Karpas-422 (cell line): ENCODE measurements around the gene PDPR. TPM values are rescaled to one million over a fixed set of nuclear protein-coding genes. Genes with fewer than 3 reads are reported as not detected.
"Not testable (repeated sequence)": the region's sequence is repeated elsewhere in the genome, so short reads cannot be mapped to it uniquely, and the experiment has no call there.

ENCODE experiments used
- DNase-seq: peaks from one replicate; pipeline ENCODE4 v3.0.0-alpha.2; 2015
- H2AFZ ChIP-seq: fragments of 200-600 bp; sonication (generic); 2 replicates; pipeline ENCODE4 v1.6.1; 2014; ENCODE audit warnings: antibody characterized with exemption, low read length, mixed read lengths
- H3K27ac ChIP-seq: fragments of 200-600 bp; sonication (generic); 2 replicates; pipeline ENCODE4 v1.5.1; 2014; ENCODE audit warnings: mild to moderate bottlenecking, low read length, moderate library complexity
- H3K27me3 ChIP-seq: fragments of 200-600 bp; sonication (generic); 2 replicates; pipeline ENCODE4 v1.6.1; 2014; ENCODE audit warnings: low read length, mixed read lengths
- H3K36me3 ChIP-seq: fragments of 200-600 bp; sonication (generic); 2 replicates; pipeline ENCODE4 v1.6.1; 2014; ENCODE audit warnings: low read length, mixed read lengths; ENCODE audit not compliant: insufficient read depth
- H3K4me1 ChIP-seq: fragments of 200-600 bp; sonication (generic); 2 replicates; pipeline ENCODE4 v1.6.1; 2014; ENCODE audit warnings: mild to moderate bottlenecking, low read length, mixed read lengths
- H3K4me2 ChIP-seq: fragments of 200-600 bp; sonication (generic); 2 replicates; pipeline ENCODE4 v1.6.1; 2014; ENCODE audit warnings: low read length, low read depth, mild to moderate bottlenecking; ENCODE audit not compliant: poor library complexity, severe bottlenecking
- H3K4me3 ChIP-seq: fragments of 200-600 bp; sonication (generic); 2 replicates; pipeline ENCODE4 v1.5.1; 2014; ENCODE audit warnings: mild to moderate bottlenecking, antibody characterized with exemption, low read length, mixed read lengths
- H3K79me2 ChIP-seq: fragments of 200-600 bp; sonication (generic); 2 replicates; pipeline ENCODE4 v1.6.1; 2014; ENCODE audit warnings: mild to moderate bottlenecking, low read length, mixed read lengths
- H3K9ac ChIP-seq: fragments of 200-600 bp; sonication (generic); 2 replicates; pipeline ENCODE4 v1.6.0; 2014; ENCODE audit warnings: low read length
- H3K9me2 ChIP-seq: fragments of 200-600 bp; sonication (generic), shearing (Covaris generic); replicated peaks from 2 replicates; pipeline ENCODE4 v1.6.0; 2014; ENCODE audit warnings: mild to moderate bottlenecking, low read length, moderate library complexity; ENCODE audit not compliant: insufficient read depth
- H3K9me3 ChIP-seq: fragments of 300-700, 200-600 bp; sonication (generic); 2 replicates; pipeline ENCODE4 v1.6.1; 2014; ENCODE audit warnings: low read length, mixed read lengths
- H4K20me1 ChIP-seq: fragments of 200-600 bp; sonication (generic); 2 replicates; pipeline ENCODE4 v1.6.1; 2014; ENCODE audit warnings: mild to moderate bottlenecking, antibody characterized with exemption, low read length, low read depth; ENCODE audit not compliant: insufficient read depth
- total RNA-seq: library from RNA; depleted of rRNA; stranded (reverse); fragments of >200 nt; shearing (Covaris generic); gene quantifications from 2 replicates; pipeline ENCODE4 v1.2.3, GENCODE V29; 2014; ENCODE audit warnings: low replicate concordance

Gene PDPR
- total RNA-seq, 1 experiment from 2014 or later = 14.7 TPM

- H3K9ac ChIP-seq, H3K79me2 ChIP-seq, H2AFZ ChIP-seq, DNase-seq, H3K4me3 ChIP-seq, H3K9me3 ChIP-seq, H3K4me2 ChIP-seq, H3K27me3 ChIP-seq, H4K20me1 ChIP-seq, H3K27ac ChIP-seq, H3K4me1 ChIP-seq, H3K36me3 ChIP-seq, H3K9me2 ChIP-seq: not testable (repeated sequence)
Measured at GRCh38 chr16:70143231-70143895, 29.2 kb downstream of the PDPR start.

DNA sequence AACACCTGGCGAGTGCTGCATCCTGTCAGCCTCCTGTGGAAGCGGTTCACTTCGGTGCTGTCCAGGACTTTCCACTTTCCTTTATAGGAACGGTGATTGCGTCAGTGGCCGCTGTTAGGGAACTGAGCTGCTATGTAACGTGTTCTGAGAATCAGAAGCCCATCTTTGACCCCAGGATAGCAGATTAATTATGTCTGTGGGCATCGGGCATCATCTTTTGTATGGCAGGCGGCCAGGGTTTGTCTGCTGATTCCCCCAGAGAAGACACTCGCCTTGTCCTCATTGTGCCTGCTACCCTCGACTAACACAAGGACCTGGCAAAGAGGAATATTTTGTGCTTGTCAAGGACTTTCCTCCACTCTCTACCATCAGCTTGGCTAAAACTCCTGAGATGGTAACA is 33.7 kb downstream of the PDPR start:
- H3K27ac ChIP-seq, H3K9me2 ChIP-seq: not testable (repeated sequence)

GRCh38 chr16:70148453-70148852 is 34.3 kb downstream of the PDPR start:
- not testable (repeated sequence) for H2AFZ ChIP-seq, H3K4me2 ChIP-seq, H4K20me1 ChIP-seq, H3K27ac ChIP-seq, H3K27me3 ChIP-seq, DNase-seq, H3K79me2 ChIP-seq, H3K9ac ChIP-seq, H3K9me3 ChIP-seq, H3K4me1 ChIP-seq, H3K9me2 ChIP-seq, H3K4me3 ChIP-seq
- H3K36me3 ChIP-seq = peaks cover 14% of the 10 kb centered on the region

More for the DNA sequence above, 33.7 kb downstream of the PDPR start:
- H3K27me3 ChIP-seq, H3K9ac ChIP-seq, H3K4me2 ChIP-seq, H3K9me3 ChIP-seq, H3K79me2 ChIP-seq, H4K20me1 ChIP-seq, H3K4me1 ChIP-seq, H2AFZ ChIP-seq, H3K4me3 ChIP-seq, DNase-seq: not testable (repeated sequence)
- peaks cover 14% of the 10 kb centered on the region for H3K36me3 ChIP-seq

- H3K4me1 ChIP-seq, H3K4me3 ChIP-seq, H3K4me2 ChIP-seq, H2AFZ ChIP-seq, DNase-seq, H3K9ac ChIP-seq, H4K20me1 ChIP-seq, H3K79me2 ChIP-seq, H3K27ac ChIP-seq, H3K27me3 ChIP-seq, H3K9me2 ChIP-seq, H3K9me3 ChIP-seq: not testable (repeated sequence)
- peaks cover 14% of the 10 kb centered on the region for H3K36me3 ChIP-seq
Measured at GRCh38 chr16:70149296-70149695, 35.2 kb downstream of the PDPR start.

GRCh38 chr16:70151391-70151790 is 37.3 kb downstream of the PDPR start:
- Histone ChIP-seq H3K4me2 (no peak overlapping the region), H3K9me3 (no peaks in the 10 kb centered on the region), H4K20me1 (no peaks in the 10 kb centered on the region), H3K27me3 (no peaks in the 10 kb centered on the region), H3K79me2 (no peaks in the 10 kb centered on the region), H3K9me2 (no peaks in the 10 kb centered on the region), H3K4me3 (no peak overlapping the region), H3K9ac (no peak overlapping the region), H2AFZ (no peak overlapping the region), H3K27ac (no peak overlapping the region), H3K4me1 (no peaks in the 10 kb centered on the region), H3K36me3 (peaks cover 17% of the 10 kb centered on the region)
- DNase-seq = no peak

DNA sequence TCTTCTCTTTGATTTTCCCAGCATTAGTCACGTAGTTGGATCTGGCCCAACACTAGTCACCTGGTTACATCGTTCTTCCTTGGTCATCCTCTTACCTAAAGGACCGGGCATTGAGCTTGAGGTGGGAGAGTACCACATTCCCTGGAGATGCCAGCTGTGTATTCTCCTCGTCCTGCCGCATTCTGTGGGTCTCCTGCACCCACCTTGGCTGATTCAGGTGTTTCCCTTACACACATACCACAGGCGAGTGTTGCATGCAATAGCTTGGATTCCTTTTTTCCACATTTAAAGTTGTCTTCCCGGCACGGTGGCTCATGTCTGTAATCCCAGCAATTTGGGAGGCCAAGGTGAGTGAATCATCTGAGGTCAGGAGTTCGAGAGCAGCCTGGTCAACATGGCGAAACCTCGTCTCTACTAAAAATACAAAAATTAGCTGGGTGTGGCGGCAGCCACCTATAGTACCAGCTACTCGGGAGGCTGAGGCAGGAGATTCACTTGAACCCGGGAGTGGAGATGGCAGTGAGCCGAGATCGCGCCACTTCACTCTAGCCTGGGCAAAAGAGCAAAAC is 37.9 kb downstream of the PDPR start:
- no peaks in the 10 kb centered on the region for H3K79me2 ChIP-seq
- H3K9me2 ChIP-seq = no peaks in the 10 kb centered on the region
- H2AFZ ChIP-seq = no peak overlapping the region
- H3K9ac ChIP-seq = no peak overlapping the region
- no peaks in the 10 kb centered on the region for H3K9me3 ChIP-seq
- DNase-seq = no peak
- no peaks in the 10 kb centered on the region for H4K20me1 ChIP-seq
- no peak overlapping the region for H3K27ac ChIP-seq
- peaks cover 17% of the 10 kb centered on the region for H3K36me3 ChIP-seq
- no peaks in the 10 kb centered on the region for H3K27me3 ChIP-seq
- H3K4me3 ChIP-seq = no peak overlapping the region
- no peaks in the 10 kb centered on the region for H3K4me1 ChIP-seq
- no peak overlapping the region for H3K4me2 ChIP-seq

GRCh38 chr16:70152578-70153302 is 38.6 kb downstream of the PDPR start:
- H3K27me3 ChIP-seq = no peaks in the 10 kb centered on the region
- no peak overlapping the region for H3K4me2 ChIP-seq
- no peak overlapping the region for H3K9ac ChIP-seq
- H4K20me1 ChIP-seq = no peaks in the 10 kb centered on the region
- DNase-seq = no peak
- H2AFZ ChIP-seq = no peak overlapping the region
- no peaks in the 10 kb centered on the region for H3K9me2 ChIP-seq
- H3K79me2 ChIP-seq = no peaks in the 10 kb centered on the region
- no peaks in the 10 kb centered on the region for H3K9me3 ChIP-seq
- H3K4me3 ChIP-seq = no peak overlapping the region
- H3K4me1 ChIP-seq = no peaks in the 10 kb centered on the region
- peaks cover 19% of the 10 kb centered on the region for H3K36me3 ChIP-seq
- H3K27ac ChIP-seq = no peak overlapping the region

DNA sequence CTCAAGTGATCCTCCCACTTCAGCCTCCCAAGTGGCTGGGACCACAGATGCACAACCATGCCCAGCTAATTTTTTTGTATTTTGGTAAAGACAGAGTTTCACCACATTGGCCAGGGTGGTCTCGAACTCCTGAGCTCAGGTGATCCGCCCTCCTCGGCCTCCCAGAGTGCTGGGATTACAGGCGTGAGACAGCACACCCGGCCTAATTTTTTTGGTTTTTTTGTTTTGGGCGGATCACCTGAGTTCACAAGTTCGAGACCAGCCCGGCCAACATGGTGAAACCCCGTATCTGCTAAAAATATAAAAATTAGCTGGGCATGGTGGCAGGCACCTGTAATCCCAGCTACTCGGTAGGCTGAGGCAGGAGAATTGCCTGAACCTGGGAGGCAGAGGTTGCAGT is 40.6 kb downstream of the PDPR start:
- not testable (repeated sequence) for H3K79me2 ChIP-seq, H3K9ac ChIP-seq, H2AFZ ChIP-seq, H3K9me3 ChIP-seq, H3K27me3 ChIP-seq, H3K4me2 ChIP-seq, H3K4me1 ChIP-seq, H3K4me3 ChIP-seq, H3K27ac ChIP-seq, DNase-seq, H4K20me1 ChIP-seq, H3K9me2 ChIP-seq
- peaks cover 30% of the 10 kb centered on the region for H3K36me3 ChIP-seq
